ENCODE measurements around the gene TRPT1.

Gene TRPT1

DNA sequence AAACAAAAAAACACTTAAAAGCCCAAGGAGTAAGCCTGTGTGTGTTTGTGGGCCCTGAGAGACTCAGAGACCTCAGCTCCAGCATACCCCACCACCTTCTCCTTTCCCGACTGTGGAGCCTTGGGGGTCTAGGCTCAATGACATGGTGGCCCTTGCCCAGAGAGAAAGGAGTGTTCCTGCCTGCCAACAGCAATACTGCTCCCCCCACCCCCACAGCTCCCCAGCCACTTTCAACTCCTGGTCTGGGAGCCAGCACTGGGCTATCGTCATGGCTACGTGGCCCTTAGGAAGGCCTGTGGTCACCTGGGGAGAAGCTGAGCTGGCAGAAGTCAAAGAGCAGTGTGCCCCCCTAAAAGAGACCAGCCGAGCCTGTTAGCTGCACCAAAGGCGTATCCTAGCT lies 18.1 kb upstream of the TRPT1 start:
- DNase-seq = no peak

DNA sequence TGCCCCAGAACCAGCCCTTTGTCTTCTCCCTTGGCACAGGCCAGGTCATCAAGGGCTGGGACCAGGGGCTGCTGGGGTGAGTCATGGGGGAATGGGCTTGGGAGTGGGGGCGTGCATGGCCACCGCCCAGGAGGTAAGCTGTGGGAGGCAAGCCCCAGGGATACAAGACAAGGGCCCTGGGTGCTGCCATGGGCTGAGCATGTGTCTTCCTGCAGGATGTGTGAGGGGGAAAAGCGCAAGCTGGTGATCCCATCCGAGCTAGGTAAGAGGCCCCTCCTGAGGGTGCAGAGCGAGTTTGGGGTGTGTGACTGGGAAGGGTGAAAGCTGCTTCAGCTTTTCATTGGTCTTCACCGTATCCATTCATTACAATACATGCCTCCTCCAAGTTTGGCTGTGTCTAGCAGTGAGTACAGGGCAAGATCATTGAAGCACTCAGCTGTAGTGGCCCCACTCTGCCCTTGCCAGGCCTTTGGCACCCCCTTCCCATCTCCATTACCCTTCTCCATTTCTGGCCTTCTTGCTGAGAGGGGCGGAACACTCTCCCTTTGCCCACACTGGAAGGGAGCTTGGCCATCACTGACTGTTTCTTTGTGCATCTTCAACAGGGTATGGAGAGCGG lies 17.4 kb upstream of the TRPT1 start:
- DNase-seq = no peak

DNA sequence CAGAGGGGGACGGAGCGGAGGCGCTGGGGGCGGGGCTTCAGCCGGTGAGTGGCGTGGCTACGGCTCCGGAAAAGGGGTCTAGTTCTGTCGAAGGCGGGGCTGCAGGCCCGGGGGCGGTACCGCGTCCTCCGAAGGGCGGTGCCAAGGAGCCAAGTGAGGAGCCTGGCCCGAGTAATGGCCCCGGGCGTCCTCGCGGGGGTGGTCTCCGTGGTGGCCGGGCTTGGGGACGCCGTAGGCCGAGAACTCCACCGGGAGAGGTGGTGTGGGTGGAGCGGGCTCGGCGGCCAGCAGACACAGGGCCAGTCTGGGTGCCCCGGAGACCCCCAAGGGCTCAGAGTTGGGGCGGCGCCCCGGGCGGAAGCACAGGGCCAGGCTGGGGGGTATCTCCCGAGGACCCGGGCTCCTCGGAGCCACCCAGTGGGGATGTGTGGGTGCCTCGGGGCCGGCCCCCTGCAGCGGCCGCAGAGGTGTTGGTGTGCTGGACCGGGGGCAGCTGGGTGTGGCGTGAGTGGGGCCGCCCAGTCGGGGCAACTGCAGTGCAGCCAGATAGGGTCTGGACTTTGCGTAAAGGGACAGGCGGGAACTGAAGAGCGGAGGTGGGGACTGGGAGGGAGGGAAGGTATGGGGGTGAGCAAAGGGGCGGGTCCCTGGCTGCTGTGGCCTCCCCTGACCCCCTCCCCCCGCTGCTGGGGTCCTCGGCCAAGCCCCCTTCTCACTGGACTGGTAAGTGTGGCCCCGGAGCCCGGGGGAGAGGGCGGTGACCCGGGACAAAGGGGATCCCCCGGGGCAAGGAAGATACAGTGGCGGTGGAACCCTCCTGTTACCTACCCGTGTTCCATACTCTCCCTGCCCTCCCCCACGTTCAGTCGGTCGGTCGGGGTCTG lies 15.7 kb upstream of the TRPT1 start:
- peak; percentile 27 to 100 (median 32) for DNase-seq

DNA sequence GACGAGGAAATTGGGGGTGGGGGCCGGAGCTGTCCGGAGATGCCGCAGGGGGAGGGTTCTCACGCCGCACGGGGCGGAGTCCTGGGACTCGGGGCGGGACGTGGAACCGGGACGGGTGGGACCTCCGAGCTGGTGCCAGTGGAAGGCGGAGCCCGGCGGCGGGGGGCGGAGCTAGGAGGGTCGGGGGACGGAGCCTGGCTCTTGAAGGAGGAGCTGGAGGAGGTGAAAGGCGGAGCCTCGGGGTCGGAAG lies 15.2 kb upstream of the TRPT1 start:
- peak in 2 of 3 donors; percentile 100 for DNase-seq

DNA sequence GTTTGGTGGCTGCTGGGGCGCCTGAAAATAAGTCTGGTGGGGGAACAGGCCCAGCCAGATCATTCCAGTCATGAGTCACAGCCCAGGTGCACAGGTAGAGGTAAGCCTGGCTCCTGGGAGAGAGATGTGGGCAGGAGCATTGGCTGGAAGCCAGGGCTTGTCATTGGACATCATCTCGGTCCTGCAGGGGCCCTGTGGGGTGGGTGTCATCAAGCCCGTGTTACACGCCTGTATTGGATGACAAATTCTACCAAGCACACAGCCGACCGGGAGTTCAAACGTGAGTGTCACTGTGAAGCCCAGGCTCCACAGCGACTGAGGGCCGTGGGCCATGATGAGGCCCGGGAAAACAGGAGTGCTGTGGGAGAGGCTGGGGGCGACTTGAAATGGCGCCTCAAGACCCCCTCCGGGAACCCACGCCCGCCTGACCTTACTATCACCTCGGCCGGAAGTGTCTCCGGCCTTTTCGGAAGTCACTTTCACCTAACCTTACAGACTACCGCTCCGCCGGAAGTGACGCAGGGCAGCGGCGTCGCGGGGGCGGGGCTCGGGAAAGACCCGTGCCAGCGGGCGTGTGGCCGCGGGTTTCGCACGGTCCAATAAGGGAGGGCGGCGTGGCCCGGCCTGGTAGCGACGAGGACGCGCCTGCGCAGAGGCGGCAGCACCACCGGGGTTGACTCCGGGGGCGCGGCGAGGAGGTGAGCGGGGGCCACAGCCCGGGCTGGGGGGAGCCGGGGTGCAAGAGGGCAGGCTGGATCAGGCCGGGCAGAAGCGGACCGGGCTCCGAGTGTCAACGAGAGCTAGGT lies 14.7 kb upstream of the TRPT1 start, which contains the start of gene FKBP2:
Gene FKBP2, plus strand, starts transcription at position 661 of the 806 bp plus-strand sequence. CDS start 1,293 bp downstream, outside the sequence.
- DNase-seq = peak; percentile 99 to 100 (median 99)

DNA sequence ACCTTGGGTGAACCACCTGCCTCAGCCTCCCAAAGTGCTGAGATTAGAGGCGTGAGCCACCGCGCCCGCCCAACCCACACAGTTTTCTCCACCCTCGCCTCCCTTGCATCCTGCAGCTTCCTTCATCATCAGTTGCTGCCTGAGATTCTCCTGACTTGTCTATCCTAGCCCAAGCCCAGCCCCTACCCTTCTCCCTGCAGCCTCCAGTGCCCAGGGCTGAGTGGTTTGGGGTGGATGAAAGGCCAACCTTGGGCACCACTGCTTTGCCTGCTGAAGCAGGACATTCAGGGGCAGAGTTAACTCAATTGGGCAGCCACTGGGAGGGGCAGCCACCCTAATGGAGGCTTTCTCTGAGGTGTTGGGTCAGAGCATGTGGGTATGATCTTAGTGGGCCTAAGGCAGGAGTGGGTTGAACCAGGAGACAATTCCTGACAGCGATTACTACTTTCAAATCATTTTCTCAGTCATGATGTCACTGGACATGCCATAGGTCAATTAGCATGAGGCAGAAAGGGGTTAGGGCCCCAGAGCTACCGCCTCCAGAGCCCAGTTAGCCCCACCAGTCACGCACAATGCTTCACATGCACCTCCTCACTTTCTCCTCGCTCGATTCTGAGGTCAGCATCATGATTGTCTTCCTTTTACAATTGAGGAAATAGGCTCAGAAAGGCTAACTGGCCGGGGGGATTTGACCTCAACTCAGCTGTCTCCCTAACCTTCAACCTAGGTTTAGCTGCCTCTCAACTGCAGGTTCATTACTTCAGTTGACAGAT lies 13.9 kb upstream of the TRPT1 start:
- peak; percentile 92 to 98 (median 94) for DNase-seq

DNA sequence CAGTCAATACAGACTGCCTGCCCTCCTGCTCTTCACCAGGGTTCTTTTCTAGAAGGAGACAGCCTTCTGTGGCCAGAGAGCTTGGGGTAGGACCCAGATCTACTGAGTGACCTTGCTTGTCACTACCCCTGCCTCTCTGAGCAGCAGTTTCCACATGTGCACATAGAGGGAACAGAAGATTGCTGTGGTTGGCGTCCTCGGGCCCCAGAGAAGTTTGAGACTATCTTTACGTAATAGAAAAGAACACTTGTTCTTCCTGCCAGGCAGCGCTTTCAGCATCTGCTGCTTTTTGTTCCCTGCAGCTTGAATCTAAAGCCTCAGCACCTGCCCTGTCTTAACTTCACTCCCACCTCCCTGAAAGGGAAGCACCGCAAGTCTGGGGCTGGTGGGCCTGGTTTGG lies 13.0 kb upstream of the TRPT1 start:
- peak in 1 of 3 donors; percentile 32 for DNase-seq

DNA sequence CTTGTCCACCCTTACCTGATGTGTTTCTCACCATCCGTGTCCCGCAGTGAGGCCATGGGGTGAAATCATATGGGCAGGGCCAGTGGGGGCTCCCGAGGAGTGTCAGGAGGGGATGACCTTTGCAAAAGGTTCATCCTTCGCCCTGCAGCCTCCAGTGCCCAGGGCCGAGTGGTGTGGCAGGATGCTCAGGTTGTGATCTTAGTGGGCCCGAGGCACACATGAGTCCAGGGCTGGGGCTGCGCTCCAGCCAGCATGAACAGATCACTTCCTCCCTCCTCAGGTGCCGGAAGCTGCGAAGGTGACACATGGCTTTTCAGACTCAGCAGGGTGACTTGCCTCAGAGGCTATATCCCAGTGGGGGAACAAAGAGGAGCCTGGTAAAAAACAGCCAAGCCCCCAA lies 12.1 kb upstream of the TRPT1 start:
- no peak for DNase-seq

DNA sequence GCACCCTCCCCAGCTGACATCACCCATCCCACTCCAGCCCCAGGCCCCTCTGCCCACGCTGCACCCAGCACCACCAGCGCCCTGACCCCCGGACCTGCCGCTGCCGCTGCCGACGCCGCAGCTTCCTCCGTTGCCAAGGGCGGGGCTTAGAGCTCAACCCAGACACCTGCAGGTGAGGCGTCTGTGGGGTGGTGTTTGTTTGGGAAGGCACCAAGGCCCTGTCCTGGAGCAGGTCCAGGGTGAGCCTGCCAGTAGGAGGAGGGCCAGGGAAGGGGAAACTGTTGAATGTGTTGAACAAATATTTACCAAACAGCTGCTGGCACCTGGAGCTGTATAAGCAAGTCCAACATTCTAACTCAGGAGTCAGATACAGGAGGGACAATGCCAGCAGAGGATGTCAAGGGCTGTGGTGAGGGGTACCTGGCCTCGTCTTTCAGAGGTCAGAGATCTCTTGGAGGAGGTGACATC lies 11.5 kb upstream of the TRPT1 start:
- DNase-seq = no peak

DNA sequence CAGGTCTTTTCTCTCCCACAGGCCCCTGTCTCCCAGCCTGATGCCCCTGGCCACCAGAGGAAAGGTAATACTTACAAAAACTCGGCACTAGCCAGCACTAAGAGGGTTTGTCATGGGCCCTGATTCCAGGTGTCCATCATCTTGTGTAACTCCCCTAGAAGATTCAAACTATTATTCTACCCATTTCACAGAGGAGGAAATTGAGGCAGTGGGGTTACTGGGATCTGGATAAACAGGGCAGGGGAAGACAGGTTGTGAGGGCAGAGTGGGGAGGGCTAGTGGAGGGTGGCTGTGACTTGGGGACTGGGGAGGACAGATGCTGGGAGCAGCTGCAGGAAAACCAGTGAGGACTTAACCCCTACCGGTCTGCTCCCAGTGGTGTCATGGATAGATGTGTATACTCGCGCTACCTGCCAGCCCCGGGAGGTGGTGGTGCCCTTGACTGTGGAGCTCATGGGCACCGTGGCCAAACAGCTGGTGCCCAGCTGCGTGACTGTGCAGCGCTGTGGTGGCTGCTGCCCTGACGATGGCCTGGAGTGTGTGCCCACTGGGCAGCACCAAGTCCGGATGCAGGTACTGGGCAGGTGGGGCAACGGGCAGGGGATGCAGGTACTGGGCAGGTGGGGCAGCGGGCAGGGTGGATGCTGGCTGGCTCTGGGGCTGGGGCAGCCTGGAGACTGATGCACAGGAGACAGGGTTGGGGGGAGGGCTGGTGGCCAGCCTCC lies 9.6 kb upstream of the TRPT1 start:
- DNase-seq = no peak

DNA sequence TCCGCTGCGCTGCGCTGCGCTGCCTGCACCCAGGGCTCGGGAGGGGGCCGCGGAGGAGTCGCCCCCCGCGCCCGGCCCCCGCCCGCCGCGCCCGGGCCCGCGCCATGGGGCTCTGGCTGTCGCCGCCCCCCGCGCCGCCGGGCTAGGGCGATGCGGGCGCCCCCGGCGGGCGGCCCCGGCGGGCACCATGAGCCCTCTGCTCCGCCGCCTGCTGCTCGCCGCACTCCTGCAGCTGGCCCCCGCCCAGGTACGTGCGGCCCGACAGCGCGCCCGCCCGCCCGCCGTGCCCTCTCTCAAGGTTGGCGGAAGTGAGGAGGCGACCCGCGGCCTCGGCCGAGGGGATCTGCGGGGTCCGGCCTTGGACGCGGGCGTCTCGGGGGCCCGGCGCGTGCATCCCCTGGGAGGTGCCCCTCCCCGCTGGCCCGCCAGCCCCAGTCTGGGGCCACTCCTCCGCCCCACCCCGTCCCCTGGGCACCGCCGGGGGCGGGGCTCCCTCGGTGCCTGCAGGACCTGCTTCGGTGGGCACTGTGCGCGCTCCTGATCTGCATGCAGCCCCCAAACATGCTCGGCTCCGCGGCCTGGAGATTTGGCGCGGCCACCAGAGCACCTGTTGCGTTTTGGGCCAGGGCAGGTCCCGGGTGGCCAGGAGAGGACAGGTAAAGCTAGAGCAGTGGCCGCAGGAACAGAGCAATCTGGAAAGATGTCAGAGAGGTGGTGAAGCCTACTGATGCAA lies 8.8 kb upstream of the TRPT1 start:
- DNase-seq = peak in 2 of 3 donors; percentile 39 to 74

DNA sequence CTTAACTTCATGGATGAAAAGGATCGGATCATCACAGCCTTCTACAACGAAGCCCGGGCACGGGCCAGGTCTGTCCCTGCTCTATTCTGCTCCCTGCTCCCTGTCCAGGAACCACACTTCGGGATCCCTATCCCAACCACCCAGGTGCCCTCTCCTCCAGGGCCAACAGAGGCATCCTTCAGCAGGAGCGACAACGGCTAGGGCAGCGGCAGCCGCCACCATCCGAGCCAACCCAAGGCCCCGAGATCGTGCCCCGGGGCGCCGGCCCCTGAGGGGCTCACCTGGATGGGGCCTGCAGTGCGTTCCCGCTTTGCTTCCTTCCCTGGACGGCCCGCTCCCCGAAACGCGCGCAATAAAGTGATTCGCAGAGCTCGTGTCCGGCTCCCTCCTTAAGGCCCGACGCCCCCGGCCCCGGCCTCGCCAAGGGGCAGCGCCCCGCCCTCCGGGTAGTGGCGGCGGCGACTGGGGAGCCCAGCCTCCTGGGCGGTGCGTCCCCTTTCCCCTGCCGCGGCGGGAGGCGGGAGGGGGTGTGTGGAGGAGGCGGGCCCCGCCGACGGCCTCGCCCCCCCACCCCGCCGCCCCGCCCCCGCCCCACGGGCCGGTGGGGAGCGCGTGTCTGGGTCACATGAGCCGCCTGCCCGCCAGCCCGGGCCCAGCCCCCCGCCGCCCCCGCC lies 8.1 kb upstream of the TRPT1 start, which contains the start of gene VEGFB:
Gene VEGFB, plus strand, starts transcription at position 672 of the 674 bp plus-strand sequence. CDS start 250 bp downstream, outside the sequence.
- peak; percentile 54 to 83 (median 62) for DNase-seq

DNA sequence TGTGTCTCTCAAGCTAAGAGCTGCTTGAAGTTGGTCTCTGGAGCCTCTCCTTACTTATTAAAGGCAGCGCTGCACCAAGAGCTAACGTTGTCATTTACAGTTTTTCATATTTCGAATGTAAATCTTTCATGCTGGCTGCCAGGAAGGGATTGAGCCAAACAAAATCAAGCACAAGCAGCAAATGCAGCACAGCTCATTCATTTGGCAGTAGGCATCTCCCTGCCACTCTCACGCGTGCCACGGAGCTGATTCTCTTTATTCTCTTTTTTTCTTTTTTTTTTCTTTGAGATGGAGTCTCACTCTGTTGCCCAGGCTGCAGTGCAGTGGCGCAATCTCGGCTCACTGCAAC lies 7.0 kb upstream of the TRPT1 start:
- no peak for DNase-seq

DNA sequence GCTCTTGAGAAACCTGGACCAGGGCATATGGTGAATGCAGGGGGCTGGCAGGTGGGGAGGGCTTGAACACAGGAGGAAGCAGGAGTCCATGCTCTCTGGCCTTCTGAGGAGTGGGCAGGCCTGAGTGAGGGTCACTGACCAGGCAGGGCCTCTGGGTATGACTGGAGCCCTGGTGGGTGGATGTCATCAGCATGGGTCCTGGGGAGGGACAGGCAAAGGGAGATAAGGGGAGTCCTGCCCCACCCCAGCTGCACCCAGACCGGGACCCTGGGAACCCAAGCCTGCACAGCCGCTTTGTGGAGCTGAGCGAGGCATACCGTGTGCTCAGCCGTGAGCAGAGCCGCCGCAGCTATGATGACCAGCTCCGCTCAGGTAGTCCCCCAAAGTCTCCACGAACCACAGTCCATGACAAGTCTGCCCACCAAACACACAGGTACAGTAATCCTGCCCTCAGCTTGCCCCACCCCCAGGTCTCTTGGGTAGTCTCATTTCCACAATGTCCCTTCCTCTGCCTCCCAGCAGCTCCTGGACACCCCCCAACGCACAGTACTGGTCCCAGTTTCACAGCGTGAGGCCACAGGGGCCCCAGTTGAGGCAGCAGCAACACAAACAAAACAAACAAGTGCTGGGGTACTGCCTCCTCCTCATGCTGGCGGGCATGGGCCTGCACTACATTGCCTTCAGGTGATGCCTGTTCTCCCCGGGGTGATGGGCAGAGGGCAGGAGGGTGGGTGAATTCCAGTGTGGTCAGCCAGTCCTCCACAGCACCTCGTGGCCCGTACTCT lies 6.4 kb upstream of the TRPT1 start:
- no peak for DNase-seq

DNA sequence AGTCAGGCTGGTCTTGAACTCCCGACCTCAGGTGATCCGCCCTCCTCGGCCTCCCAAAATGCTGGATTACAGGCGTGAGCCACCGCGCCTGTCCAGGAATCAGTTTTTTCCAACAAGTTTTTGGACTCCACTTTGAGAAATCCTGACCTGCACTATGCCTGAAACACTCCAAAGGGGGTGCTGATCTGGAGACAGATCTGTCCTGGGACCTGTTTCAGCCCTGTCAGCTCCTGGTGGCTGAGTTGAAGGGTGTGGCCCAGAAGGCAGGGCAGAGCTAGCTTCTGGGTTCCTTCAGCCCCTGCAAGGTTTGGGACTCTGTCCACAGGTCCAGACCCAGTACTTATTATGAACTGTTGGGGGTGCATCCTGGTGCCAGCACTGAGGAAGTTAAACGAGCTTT lies 5.6 kb upstream of the TRPT1 start:
- DNase-seq = no peak

DNA sequence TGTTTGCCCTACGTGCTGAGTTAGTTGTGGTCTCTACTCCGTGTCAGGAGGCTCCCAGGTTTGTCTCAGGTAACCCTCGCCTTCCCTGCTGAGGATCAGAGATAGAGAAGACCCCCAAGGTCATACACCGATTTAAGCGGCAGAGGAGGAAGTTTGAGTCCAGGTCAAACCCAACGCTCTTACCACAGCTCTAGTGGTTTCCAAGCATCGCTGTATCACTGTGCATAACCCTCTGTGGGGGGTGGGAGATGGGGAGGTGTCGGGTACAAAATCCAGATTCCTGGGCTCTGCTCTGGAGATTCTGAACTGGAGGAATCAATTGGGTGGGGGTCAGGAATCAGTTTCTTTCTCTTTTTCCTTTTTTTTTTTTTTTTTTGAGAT lies 5.0 kb upstream of the TRPT1 start:
- no peak for DNase-seq

DNA sequence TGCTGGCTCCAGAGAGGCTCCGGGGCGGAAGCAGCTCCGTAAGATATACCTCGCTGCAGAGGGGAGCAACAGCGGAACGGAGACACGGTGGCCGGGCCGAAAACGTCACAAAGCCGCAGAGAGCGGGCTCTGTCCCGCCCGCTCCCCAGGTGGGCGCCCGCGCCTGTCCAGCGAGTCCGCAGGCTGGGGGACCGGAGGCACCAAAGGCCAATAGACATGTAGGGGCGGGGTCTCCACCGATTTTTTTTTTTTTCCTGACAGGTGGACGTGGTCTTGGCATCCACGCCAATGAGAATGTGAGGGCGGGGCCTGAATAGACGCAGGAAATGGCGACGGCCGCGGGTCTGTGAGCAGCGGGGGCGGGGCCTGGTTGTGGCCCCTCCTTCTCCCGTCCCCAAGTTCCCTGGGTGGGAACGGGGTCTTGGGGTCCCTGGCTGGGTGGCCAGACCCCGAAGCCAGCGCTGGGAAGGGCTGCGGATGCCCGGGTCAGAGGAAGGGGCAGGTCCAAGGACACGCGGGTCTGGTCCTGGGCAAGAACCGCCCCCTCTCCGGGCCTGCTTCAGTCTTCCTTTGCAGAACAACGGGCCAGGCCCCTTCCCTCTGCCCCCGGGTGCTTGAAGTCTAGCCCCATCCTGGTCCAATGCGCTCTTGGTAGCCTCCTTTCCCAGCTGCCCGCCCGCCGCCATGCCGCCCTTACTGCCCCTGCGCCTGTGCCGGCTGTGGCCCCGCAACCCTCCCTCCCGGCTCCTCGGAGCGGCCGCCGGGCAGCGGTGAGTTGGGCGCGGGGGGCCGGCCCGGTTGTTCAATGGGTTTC lies 4.4 kb upstream of the TRPT1 start, which contains the start of gene DNAJC4:
Gene DNAJC4, plus strand, starts transcription at position 378 of the 814 bp plus-strand sequence. Its CDS starts 307 bp downstream, at position 685.
- DNase-seq = peak; percentile 77 to 90 (median 81)

DNA sequence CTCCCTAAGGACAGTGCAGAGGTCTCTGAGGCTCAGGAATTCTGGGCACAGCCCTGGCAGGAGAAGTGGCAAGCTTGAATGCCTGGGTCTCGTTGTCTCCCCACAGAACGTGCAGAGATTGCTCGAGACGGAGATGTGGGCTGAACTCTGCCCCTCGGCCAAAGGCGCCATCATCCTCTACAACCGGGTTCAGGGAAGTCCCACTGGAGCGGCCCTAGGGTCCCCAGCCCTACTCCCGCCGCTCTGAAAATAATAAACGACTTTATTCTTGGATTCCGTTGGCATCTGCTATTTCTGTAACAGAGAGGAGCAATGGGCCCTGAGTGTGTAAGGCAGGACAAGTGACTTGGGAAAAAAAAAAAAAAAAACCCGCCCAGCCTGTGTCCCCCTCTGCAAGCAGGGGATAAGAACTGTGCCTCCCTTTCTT lies 3.8 kb upstream of the TRPT1 start:
- no peak for DNase-seq
